GM12878 (cell line): ENCODE measurements around the gene HMGB4.

Experiments used
- ASH2L ChIP-seq: fragments of 300-600, 200-600 bp; sonication (generic); IDR thresholded peaks from 2 replicates; pipeline ENCODE4 v1.6.1; 2017; ENCODE audit warnings: low read depth, mild to moderate bottlenecking, borderline replicate concordance
- BCL11A ChIP-seq: IDR thresholded peaks from 2 replicates; pipeline ENCODE4 v1.6.1; 2011; ENCODE audit warnings: low read depth, low read length
- BHLHE40 ChIP-seq, 2 experiments: fragments of 450-650 bp in 1 of 2; IDR thresholded peaks; 2 replicates each; pipeline ENCODE4 v1.6.1; 2011 to 2017; ENCODE audit warnings: low read depth in 2 of 2, borderline replicate concordance in 1 of 2, improper control_type of control experiment in 1 of 2, low read length in 1 of 2, mild to moderate bottlenecking in 1 of 2
- CEBPB ChIP-seq, 2 experiments: fragments of 150-350 bp in 1 of 2; IDR thresholded peaks; 2 replicates each; pipeline ENCODE4 v1.6.1; 2012 to 2014; ENCODE audit warnings: low read depth in 2 of 2, low read length in 2 of 2, borderline replicate concordance in 1 of 2, inconsistent platforms in 1 of 2
- ETV6 ChIP-seq, 2 experiments: fragments of 450-650 bp in 1 of 2; IDR thresholded peaks in 1 of 2; conservative IDR thresholded peaks in 1 of 2; 2 replicates each; pipeline ENCODE4 v1.6.1; 2014; ENCODE audit warnings: antibody characterized with exemption in 1 of 2, borderline replicate concordance in 1 of 2, low read depth in 1 of 2, mild to moderate bottlenecking in 1 of 2, moderate library complexity in 1 of 2
- NFYB ChIP-seq: IDR thresholded peaks from 2 replicates; pipeline ENCODE4 v1.6.1; 2011; ENCODE audit warnings: low read depth, mild to moderate bottlenecking, low read length, improper control_type of control experiment, moderate library complexity; ENCODE audit not compliant: insufficient read depth
- RCOR1 ChIP-seq: conservative IDR thresholded peaks from 2 replicates; pipeline ENCODE4 v1.6.1; 2012; ENCODE audit warnings: low read depth, low read length, improper control_type of control experiment
- SP1 ChIP-seq: IDR thresholded peaks from one replicate; pipeline ENCODE4 v1.6.1; 2011; ENCODE audit warnings: low read depth, low read length
- TARDBP ChIP-seq: IDR thresholded peaks from 2 replicates; pipeline ENCODE4 v1.6.1; 2016; ENCODE audit warnings: borderline replicate concordance
- TCF7 ChIP-seq: IDR thresholded peaks from 2 replicates; pipeline ENCODE4 v1.6.1; 2014; ENCODE audit warnings: antibody characterized with exemption, borderline replicate concordance
- ZNF274 ChIP-seq: IDR thresholded peaks from one replicate; pipeline ENCODE4 v1.8.0; 2011; ENCODE audit not compliant: insufficient read length, insufficient read depth
- TF ChIP-seq, protein P1 (sequence below): fragments of 450-650 bp; IDR thresholded peaks from 2 replicates; pipeline ENCODE4 v1.6.1; 2014; ENCODE audit warnings: mild to moderate bottlenecking
- TF ChIP-seq, protein P2 (sequence below), 3 experiments: IDR thresholded peaks in 2 of 3; conservative IDR thresholded peaks in 1 of 3; 2 replicates each; pipeline ENCODE4 v1.5.1; 2011; ENCODE audit warnings: low read depth in 3 of 3, low read length in 3 of 3, mild to moderate bottlenecking in 3 of 3, control low read depth in 2 of 3, moderate library complexity in 2 of 3, inconsistent platforms in 1 of 3, mixed read lengths in 1 of 3; ENCODE audit not compliant: control insufficient read depth in 2 of 3, insufficient read depth in 1 of 3; ENCODE audit errors: extremely low read depth in 1 of 3
- TF ChIP-seq, protein P3 (sequence below): fragments of 450-650 bp; IDR thresholded peaks from 2 replicates; pipeline ENCODE4 v1.6.1; 2017; ENCODE audit warnings: mild to moderate bottlenecking, low read depth, inconsistent platforms; ENCODE audit not compliant: poor library complexity, severe bottlenecking

DNA sequence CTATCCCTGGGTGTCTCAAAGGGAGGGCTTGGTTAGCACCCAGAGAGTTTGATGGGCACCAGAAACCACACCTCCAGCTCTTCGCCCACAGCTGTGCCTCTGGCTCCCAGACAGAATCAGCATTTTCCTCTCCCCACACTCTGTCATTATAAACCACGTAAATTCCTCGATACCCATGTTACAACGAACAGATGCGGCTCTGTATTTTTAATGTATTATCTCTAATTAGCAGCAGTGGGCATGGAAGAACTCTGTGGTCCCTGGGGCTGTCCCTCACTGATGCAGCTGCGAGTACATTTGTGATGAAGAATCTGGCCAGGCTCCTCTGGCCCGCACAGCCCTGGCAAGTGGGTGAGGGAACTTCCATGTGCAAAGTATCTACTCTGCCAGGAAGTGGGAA is 10.8 kb downstream of the HMGB4 start:
- TF ChIP-seq, protein P1, sequence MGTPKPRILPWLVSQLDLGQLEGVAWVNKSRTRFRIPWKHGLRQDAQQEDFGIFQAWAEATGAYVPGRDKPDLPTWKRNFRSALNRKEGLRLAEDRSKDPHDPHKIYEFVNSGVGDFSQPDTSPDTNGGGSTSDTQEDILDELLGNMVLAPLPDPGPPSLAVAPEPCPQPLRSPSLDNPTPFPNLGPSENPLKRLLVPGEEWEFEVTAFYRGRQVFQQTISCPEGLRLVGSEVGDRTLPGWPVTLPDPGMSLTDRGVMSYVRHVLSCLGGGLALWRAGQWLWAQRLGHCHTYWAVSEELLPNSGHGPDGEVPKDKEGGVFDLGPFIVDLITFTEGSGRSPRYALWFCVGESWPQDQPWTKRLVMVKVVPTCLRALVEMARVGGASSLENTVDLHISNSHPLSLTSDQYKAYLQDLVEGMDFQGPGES: no peak
- TF ChIP-seq, protein P2, sequence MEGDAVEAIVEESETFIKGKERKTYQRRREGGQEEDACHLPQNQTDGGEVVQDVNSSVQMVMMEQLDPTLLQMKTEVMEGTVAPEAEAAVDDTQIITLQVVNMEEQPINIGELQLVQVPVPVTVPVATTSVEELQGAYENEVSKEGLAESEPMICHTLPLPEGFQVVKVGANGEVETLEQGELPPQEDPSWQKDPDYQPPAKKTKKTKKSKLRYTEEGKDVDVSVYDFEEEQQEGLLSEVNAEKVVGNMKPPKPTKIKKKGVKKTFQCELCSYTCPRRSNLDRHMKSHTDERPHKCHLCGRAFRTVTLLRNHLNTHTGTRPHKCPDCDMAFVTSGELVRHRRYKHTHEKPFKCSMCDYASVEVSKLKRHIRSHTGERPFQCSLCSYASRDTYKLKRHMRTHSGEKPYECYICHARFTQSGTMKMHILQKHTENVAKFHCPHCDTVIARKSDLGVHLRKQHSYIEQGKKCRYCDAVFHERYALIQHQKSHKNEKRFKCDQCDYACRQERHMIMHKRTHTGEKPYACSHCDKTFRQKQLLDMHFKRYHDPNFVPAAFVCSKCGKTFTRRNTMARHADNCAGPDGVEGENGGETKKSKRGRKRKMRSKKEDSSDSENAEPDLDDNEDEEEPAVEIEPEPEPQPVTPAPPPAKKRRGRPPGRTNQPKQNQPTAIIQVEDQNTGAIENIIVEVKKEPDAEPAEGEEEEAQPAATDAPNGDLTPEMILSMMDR (IDR thresholded peaks at IDR 0.05 in 2 of 3, conservative IDR thresholded peaks at IDR 0.05 in 1 of 3; ENCODE audit: control insufficient read depth in 2 of 3, extremely low read depth in 1 of 3, insufficient read depth in 1 of 3, low read depth in 3 of 3, low read length in 3 of 3): no peak
- no peak for TF ChIP-seq TCF7
- TF ChIP-seq RCOR1: no peak
- TF ChIP-seq ASH2L: no peak
- no peak for TF ChIP-seq CEBPB (IDR thresholded peaks at IDR 0.05; ENCODE audit: borderline replicate concordance in 1 of 2, low read depth in 2 of 2, low read length in 2 of 2)
- no peak for TF ChIP-seq NFYB
- TF ChIP-seq ZNF274: no peak
- no peak for TF ChIP-seq TARDBP
- TF ChIP-seq, protein P3, sequence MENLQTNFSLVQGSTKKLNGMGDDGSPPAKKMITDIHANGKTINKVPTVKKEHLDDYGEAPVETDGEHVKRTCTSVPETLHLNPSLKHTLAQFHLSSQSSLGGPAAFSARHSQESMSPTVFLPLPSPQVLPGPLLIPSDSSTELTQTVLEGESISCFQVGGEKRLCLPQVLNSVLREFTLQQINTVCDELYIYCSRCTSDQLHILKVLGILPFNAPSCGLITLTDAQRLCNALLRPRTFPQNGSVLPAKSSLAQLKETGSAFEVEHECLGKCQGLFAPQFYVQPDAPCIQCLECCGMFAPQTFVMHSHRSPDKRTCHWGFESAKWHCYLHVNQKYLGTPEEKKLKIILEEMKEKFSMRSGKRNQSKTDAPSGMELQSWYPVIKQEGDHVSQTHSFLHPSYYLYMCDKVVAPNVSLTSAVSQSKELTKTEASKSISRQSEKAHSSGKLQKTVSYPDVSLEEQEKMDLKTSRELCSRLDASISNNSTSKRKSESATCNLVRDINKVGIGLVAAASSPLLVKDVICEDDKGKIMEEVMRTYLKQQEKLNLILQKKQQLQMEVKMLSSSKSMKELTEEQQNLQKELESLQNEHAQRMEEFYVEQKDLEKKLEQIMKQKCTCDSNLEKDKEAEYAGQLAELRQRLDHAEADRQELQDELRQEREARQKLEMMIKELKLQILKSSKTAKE: no peak
- no peak for TF ChIP-seq ETV6 (conservative IDR thresholded peaks at IDR 0.05 in 1 of 2, IDR thresholded peaks at IDR 0.05 in 1 of 2; ENCODE audit: borderline replicate concordance in 1 of 2, low read depth in 1 of 2)
- no peak for TF ChIP-seq BHLHE40 (IDR thresholded peaks at IDR 0.05; ENCODE audit: borderline replicate concordance in 1 of 2, low read depth in 2 of 2, low read length in 1 of 2)
- no peak for TF ChIP-seq BCL11A
- TF ChIP-seq SP1: no peak
